ENCODE data around the gene TMEM229B. TPM values are rescaled to one million over a fixed set of nuclear protein-coding genes. Genes with fewer than 3 reads are reported as not detected.

The TMEM229B gene
- polyA plus RNA-seq, 4 donors, result 1.8 to 3.8 (median 3.3) TPM

DNA sequence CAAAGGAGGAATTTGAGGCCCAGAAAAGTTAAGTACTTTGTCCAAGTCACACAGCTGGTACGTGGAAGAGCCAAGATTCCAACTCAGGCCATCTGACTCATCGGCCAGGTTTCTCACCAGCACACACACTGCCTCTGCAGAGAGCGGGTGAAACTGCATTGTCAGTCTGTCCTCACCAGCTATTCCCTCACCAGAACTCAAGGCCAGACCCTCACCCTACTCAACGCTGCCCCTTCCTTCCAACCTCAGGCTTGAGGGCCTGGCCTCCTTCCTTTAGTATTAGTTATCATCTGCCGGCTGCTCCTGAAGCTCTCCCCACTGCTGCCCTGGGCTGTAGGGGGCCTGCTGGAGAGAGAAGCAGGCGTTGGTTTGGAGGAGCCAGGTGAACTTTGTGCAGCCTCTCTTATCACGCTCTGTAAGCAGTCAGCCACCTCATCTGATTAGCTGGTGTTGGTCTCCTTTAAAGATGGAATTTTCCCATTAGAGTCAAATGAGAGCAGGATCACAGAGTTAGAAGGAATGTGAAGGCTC is 60.0 kb downstream of the TMEM229B start:
- no peak for DNase-seq (ENCODE audit: low read depth in 4 of 4, low spot score in 2 of 4)

DNA sequence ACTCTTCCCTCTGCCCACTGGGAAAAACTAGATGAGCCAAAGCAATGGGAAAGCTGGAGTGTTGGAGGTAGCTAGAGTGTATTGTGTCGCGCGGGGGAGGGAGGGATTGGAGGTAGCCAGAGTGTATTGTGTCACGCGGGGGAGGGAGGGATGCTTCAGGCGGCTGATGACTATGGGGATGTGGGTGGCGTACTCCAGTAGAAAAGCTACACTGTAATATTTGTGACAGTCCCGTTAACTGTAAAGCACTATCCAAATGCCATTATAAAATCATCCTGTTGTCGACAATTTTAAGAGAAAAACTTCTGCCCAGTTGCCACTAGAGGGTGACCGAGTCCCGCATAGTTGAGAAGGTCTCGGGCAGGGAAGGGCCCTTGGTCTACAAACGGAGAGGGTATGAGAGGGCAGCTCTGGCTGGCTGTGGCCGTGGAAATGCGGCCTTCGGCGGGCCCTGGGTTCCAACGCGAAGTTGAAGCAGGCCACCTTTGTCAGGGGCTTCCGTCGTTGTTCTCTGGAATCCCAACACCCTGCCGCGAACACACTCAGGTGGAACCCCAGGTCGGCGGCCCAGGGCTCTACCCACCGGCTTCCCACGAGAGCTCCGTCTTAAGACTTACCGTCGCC is 61.4 kb downstream of the TMEM229B start:
- peak; percentile 45 to 70 (median 48) for DNase-seq (ENCODE audit: low read depth in 4 of 4, low spot score in 2 of 4)

DNA sequence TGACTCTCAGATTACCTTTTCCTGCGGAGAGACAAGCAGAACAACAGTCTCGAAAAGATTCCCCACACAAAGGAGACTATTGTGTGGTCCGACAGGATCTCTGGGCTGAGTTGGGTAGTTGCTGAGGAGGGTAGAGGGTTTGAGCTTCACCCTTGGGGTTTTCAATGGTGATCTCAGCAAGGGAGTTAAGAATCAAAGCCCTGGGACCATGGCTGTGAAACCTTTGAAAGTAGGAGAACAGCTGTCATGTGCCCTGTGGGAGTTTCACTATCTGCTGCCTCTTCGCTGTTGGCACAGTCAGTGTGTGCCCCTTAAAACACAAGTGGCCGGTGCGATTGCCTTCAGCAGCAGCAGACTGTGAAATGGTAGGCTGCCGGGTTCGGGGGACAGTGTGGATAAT is 62.4 kb downstream of the TMEM229B start:
- DNase-seq (ENCODE audit: low read depth in 4 of 4, low spot score in 2 of 4), result no peak

DNA sequence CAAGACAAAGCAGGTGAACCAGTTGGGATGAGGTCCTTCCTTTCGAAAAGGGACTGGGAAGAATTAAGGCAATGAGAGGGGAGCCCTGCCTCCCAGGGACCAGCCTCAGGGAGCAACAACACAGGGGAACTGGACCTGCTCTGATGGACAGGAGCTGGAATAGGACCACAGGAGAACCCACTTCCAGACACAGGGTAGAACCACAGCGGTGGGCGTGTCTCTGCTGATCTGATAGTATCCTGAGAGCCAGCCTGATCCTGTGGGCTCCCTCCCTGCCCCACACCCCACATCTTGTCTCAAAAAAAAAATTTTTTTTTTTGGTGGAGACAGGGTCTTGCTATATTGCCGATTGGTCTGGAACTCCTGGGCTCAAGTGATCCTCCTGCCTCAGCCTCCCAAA is 62.9 kb downstream of the TMEM229B start:
- DNase-seq (ENCODE audit: low read depth in 4 of 4, low spot score in 2 of 4), result no peak

DNA sequence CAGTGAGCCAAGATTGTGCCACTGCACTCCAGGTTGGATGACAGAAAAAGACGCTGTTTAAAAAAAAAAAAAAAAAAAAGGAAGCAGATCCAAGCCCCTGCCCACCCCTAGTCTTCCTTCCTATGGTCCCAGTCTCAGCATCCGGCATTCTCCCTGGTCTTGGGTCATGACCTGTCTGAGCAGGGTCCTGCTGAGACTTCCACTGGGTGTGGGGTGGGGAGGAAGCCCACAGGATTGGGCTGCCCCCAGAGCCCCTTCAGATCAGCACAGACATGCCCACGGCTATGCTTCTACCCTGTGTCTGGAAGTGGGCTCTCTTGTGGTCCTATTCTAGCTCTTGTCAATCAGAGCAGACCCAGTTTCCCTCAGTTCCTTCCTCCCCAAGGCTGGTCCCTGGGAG is 64.0 kb downstream of the TMEM229B start:
- no peak for DNase-seq (ENCODE audit: low read depth in 4 of 4, low spot score in 2 of 4)

DNA sequence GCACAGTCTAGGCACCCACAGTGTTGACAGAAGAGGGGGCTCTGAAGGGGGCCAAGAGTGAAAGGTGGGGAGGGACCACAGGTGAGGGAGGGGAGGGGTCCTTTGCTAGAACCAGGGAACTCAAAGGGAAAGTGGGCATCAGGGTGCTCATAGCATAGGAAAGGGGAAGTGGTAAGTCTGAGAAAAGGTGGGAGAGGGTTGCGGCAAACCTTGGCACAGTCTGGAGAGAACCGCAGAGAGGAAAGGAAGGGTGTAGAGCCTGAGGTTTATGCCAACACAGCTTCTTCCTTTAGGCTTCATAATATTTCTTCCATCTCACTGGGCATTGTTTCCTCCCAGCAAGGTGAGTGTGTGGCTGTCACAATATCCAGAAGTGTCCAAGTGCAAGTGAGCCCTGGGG is 65.1 kb downstream of the TMEM229B start:
- DNase-seq (ENCODE audit: low read depth in 4 of 4, low spot score in 2 of 4), result no peak

DNA sequence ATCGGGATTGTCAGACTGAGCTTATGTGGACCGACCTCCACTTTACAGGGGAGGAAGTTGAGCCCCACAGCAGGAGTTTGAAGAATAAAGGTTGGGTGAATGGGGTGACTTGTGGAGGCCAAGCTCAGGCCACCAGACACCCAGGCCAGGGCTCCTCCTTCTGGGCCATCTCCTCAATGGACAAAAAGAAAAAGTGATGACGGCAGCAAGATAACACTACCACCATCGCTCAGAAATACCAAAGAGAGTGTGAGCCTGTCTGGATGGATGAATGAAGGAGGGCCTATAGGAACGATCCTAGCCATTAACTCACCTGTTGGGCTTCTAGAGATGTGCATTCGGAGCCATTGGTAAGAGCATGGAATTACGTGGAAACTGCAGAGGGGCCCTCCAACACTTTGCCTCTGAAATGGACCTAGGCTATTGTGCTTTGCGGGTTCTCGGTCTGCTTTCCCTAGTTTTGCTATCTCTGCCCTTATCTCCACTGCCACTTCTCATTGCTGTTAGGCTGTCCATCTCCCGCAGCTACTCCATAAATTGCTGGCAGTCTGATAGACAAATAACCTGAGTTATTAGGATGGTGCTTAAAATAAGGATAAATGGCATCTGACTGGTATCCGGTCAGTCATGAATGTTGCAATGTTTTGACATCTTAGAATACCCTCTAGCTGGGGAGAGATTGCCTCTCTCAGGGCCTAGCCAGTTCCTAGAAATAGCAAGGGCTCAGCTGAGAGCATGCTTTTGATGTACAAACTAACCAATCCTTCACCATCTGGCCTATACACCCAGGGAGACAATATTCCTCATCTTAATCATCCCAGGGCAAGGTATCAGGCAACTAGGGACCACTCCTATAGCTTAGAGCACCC is 66.9 kb downstream of the TMEM229B start:
- DNase-seq (ENCODE audit: low read depth in 4 of 4, low spot score in 2 of 4), result no peak

Other genes with a start within 250 kb of the TMEM229B start
- 100 to 1,000 TPM in 3 of 4 donors, 10 to 100 TPM in 1; 90.6 to 154 (median 135) TPM for gene PALS1, start 247.3 kb downstream of the TMEM229B start, polyA plus RNA-seq (ENCODE audit: insufficient read length in 4 of 4)
- 100 to 1,000 TPM; 132 to 185 (median 144) TPM for gene ATP6V1D, start 128.9 kb downstream of the TMEM229B start, polyA plus RNA-seq (ENCODE audit: insufficient read length in 4 of 4)
- gene EIF2S1, start 128.4 kb downstream of the TMEM229B start, polyA plus RNA-seq (ENCODE audit: insufficient read length in 4 of 4), result 100 to 1,000 TPM in 2 of 4 donors, 10 to 100 TPM in 2; 79.1 to 111 (median 101) TPM
- gene PLEK2, start 76.6 kb downstream of the TMEM229B start, polyA plus RNA-seq (ENCODE audit: insufficient read length in 4 of 4), result 1 to 10 TPM; 1.1 to 4.0 (median 2.4) TPM
- gene PLEKHH1, start 44.6 kb upstream of the TMEM229B start, polyA plus RNA-seq (ENCODE audit: insufficient read length in 4 of 4), result 10 to 100 TPM; 30.4 to 85.5 (median 55.2) TPM
- gene PIGH, start 111.5 kb upstream of the TMEM229B start, polyA plus RNA-seq (ENCODE audit: insufficient read length in 4 of 4), result 10 to 100 TPM; 35.6 to 48.5 (median 41.6) TPM
- gene ARG2, start 131.2 kb upstream of the TMEM229B start, polyA plus RNA-seq (ENCODE audit: insufficient read length in 4 of 4), result 10 to 100 TPM in 3 of 4 donors, 1 to 10 TPM in 1; 8.5 to 29.7 (median 11.1) TPM
- 100 to 1,000 TPM in 2 of 4 donors, 10 to 100 TPM in 2; 99.0 to 130 (median 109) TPM for gene VTI1B, start 185.9 kb upstream of the TMEM229B start, polyA plus RNA-seq (ENCODE audit: insufficient read length in 4 of 4)
- gene RDH11, start 207.0 kb upstream of the TMEM229B start, polyA plus RNA-seq (ENCODE audit: insufficient read length in 4 of 4), result 100 to 1,000 TPM in 3 of 4 donors, 10 to 100 TPM in 1; 96.0 to 120 (median 104) TPM
- 1 to 10 TPM in 1 of 4 donors, under 1 TPM in 3; 0.46 to 1.1 (median 0.62) TPM for gene RDH12, start 213.2 kb upstream of the TMEM229B start, polyA plus RNA-seq (ENCODE audit: insufficient read length in 4 of 4)

Measured in left renal cortex interstitium (tissue), 4 donors.